ENCODE results near the gene PRR13. TPM values are rescaled to one million over a fixed set of nuclear protein-coding genes. Genes with fewer than 3 reads are reported as not detected.

PRR13 gene
- total RNA-seq, 1 experiment from 2014 or later = 180 TPM

- peaks cover 63% of the 10 kb centered on the region for H3K36me3 ChIP-seq (ENCODE audit: insufficient read depth, low read length, poor library complexity, severe bottlenecking)
- H3K27me3 ChIP-seq (replicated peaks; ENCODE audit: insufficient read depth, low read depth, low read length, poor library complexity) = no peaks in the 10 kb centered on the region
- H3K9me3 ChIP-seq (ENCODE audit: low read depth, low read length, poor library complexity, severe bottlenecking) = no peaks in the 10 kb centered on the region
- H3K27ac ChIP-seq (ENCODE audit: low read depth, low read length, poor library complexity, severe bottlenecking) = no peak overlapping the region
- TF ChIP-seq CTCF (conservative IDR thresholded peaks at IDR 0.05; ENCODE audit: low read depth, low read length) = no peak
- no peak for TF ChIP-seq EZH2 (IDR thresholded peaks at IDR 0.05; ENCODE audit: borderline replicate concordance, low read depth, low read length, poor library complexity, severe bottlenecking)
- peaks cover 19% of the 10 kb centered on the region for H3K4me1 ChIP-seq (ENCODE audit: insufficient read depth, low read length, poor library complexity, severe bottlenecking)
- no peak overlapping the region for H3K4me3 ChIP-seq (ENCODE audit: low read depth, low read length, poor library complexity, severe bottlenecking)
- BruUV-seq (replicated peaks) = no TSS peak
- ChIA-PET CTCF (no interaction called here), POLR2A (ENCODE audit: low non-redundant PET) (no interaction called here)
- no peak for DNase-seq (ENCODE audit: low spot score)
- intact Hi-C loops (cut with micrococcal nuclease; ENCODE audit: unreplicated experiment) = no loop called here
Measured at GRCh38 chr12:53454707-53455106, 13.2 kb downstream of the PRR13 start.

GRCh38 chr12:53456654-53457366, 15.3 kb downstream of the PRR13 start:
- POLR2A ChIA-PET (ENCODE audit: low non-redundant PET) = no interaction called here
- TF ChIP-seq CTCF (conservative IDR thresholded peaks at IDR 0.05; ENCODE audit: low read depth, low read length) (no peak), EZH2 (IDR thresholded peaks at IDR 0.05; ENCODE audit: borderline replicate concordance, low read depth, low read length, poor library complexity, severe bottlenecking) (no peak)
- Histone ChIP-seq H3K4me3 (ENCODE audit: low read depth, low read length, poor library complexity, severe bottlenecking) (no peak overlapping the region), H3K9me3 (ENCODE audit: low read depth, low read length, poor library complexity, severe bottlenecking) (no peaks in the 10 kb centered on the region), H3K4me1 (ENCODE audit: insufficient read depth, low read length, poor library complexity, severe bottlenecking) (peaks cover 26% of the 10 kb centered on the region), H3K27me3 (replicated peaks; ENCODE audit: insufficient read depth, low read depth, low read length, poor library complexity) (no peaks in the 10 kb centered on the region), H3K36me3 (ENCODE audit: insufficient read depth, low read length, poor library complexity, severe bottlenecking) (peaks cover 84% of the 10 kb centered on the region), H3K27ac (ENCODE audit: low read depth, low read length, poor library complexity, severe bottlenecking) (no peak overlapping the region)
- no TSS peak for BruUV-seq (replicated peaks)
- CTCF ChIA-PET = no interaction called here
- intact Hi-C loops (cut with micrococcal nuclease; ENCODE audit: unreplicated experiment) = no loop called here
- no peak for DNase-seq (ENCODE audit: low spot score)

GRCh38 chr12:53459097-53459496, 17.6 kb downstream of the PRR13 start:
- Histone ChIP-seq H3K9me3 (ENCODE audit: low read depth, low read length, poor library complexity, severe bottlenecking) (no peaks in the 10 kb centered on the region), H3K4me3 (ENCODE audit: low read depth, low read length, poor library complexity, severe bottlenecking) (no peak overlapping the region), H3K4me1 (ENCODE audit: insufficient read depth, low read length, poor library complexity, severe bottlenecking) (peaks cover 16% of the 10 kb centered on the region), H3K27ac (ENCODE audit: low read depth, low read length, poor library complexity, severe bottlenecking) (no peak overlapping the region), H3K27me3 (replicated peaks; ENCODE audit: insufficient read depth, low read depth, low read length, poor library complexity) (no peaks in the 10 kb centered on the region), H3K36me3 (ENCODE audit: insufficient read depth, low read length, poor library complexity, severe bottlenecking) (peaks cover 100% of the 10 kb centered on the region)
- TF ChIP-seq EZH2 (IDR thresholded peaks at IDR 0.05; ENCODE audit: borderline replicate concordance, low read depth, low read length, poor library complexity, severe bottlenecking) (no peak), CTCF (conservative IDR thresholded peaks at IDR 0.05; ENCODE audit: low read depth, low read length) (no peak)
- CTCF ChIA-PET = interaction anchor here (0.6 kb wide), 1 partner anchor 73 kb away, joined by 3 read pairs; no protein-coding TSS in a partner anchor
- no peak for DNase-seq (ENCODE audit: low spot score)
- BruUV-seq (replicated peaks) = no TSS peak
- POLR2A ChIA-PET (ENCODE audit: low non-redundant PET) = no interaction called here
- intact Hi-C loops (cut with micrococcal nuclease; ENCODE audit: unreplicated experiment) = no loop called here

All from A673 (cell line).